HepG2 (cell line): Measurements from ENCODE around the gene GSTT2B. TPM values are rescaled to one million over a fixed set of nuclear protein-coding genes. Genes with fewer than 3 reads are reported as not detected.

Experiments used
- ARHGAP35 ChIP-seq: sonication (generic); formaldehyde crosslinking; IDR thresholded peaks from 2 replicates; pipeline ENCODE4 v1.9.0; 2022; ENCODE audit warnings: mild to moderate bottlenecking, inconsistent platforms, moderate library complexity, missing genetic modification reagents, borderline replicate concordance
- ATF3 ChIP-seq: sonication (generic); formaldehyde crosslinking; IDR thresholded peaks from 2 replicates; pipeline ENCODE4 v1.4.0; 2020; ENCODE audit warnings: missing genetic modification reagents
- BCLAF1 ChIP-seq: fragments of 450-650 bp; IDR thresholded peaks from 2 replicates; pipeline ENCODE4 v1.6.1; 2017; ENCODE audit warnings: mild to moderate bottlenecking
- FOXA1 ChIP-seq, 2 experiments: fragments of 450-650 bp in 1 of 2; sonication (generic) in 1 of 2; formaldehyde crosslinking in 1 of 2; IDR thresholded peaks; 2 replicates each; pipeline versions ENCODE4 v1.4.0 to v1.6.1; 2016 to 2020; ENCODE audit warnings: missing genetic modification reagents in 1 of 2
- RBM22 ChIP-seq: fragments of 200-400 bp; formaldehyde crosslinking; optimal IDR thresholded peaks from 2 replicates; pipeline ENCODE3; 2017; ENCODE audit warnings: mild to moderate bottlenecking, low read length, moderate library complexity
- ZNF234 ChIP-seq: sonication (generic); formaldehyde crosslinking; conservative IDR thresholded peaks from 2 replicates; pipeline ENCODE4 v1.5.1; 2020; ENCODE audit warnings: mild to moderate bottlenecking, missing genetic modification reagents
- ZNF343 ChIP-seq: sonication (generic); formaldehyde crosslinking; IDR thresholded peaks from 2 replicates; pipeline ENCODE4 v1.4.0; 2020; ENCODE audit warnings: mild to moderate bottlenecking, missing genetic modification reagents
- ZNF558 ChIP-seq: sonication (generic); formaldehyde crosslinking; IDR thresholded peaks from 2 replicates; pipeline ENCODE4 v1.9.0; 2022; ENCODE audit warnings: mild to moderate bottlenecking, missing genetic modification reagents, borderline replicate concordance
- ZNF598 ChIP-seq: sonication (generic); formaldehyde crosslinking; IDR thresholded peaks from 2 replicates; pipeline ENCODE4 v1.5.1; 2020; ENCODE audit warnings: mild to moderate bottlenecking, missing genetic modification reagents, borderline replicate concordance
- ZNF816 ChIP-seq: sonication (generic); formaldehyde crosslinking; IDR thresholded peaks from 2 replicates; pipeline ENCODE4 v1.8.0; 2022; ENCODE audit warnings: missing genetic modification reagents, mild to moderate bottlenecking, borderline replicate concordance
- polyA plus RNA-seq, 8 experiments: library from polyadenylated mRNA; depleted of rRNA in 3 of 8; stranded (reverse) in 7 of 8; unstranded in 1 of 8; fragments of >200 nt; fragmentation: Illumina TruSeq in 4 of 8; extraction: Trizol in 4 of 8; gene quantifications; 2 replicates each; pipeline versions ENCODE4 v1.2.1 to v1.2.3, GENCODE V29; 2011 to 2016; ENCODE audit warnings: low read depth in 4 of 8, missing spikeins in 1 of 8, mixed read lengths in 1 of 8; ENCODE audit not compliant: insufficient read depth in 1 of 8
- total RNA-seq, 5 experiments: library from RNA; depleted of rRNA; stranded (reverse); fragments of >200 nt; fragmentation: Illumina TruSeq; extraction: Trizol; gene quantifications; 2 replicates each; pipeline ENCODE4 v1.2.3, GENCODE V29; 2016; ENCODE audit warnings: low read depth in 1 of 5

GSTT2B gene
- total and polyA plus RNA-seq, 2 of the 13 experiments (the other 11 are each of a cell fraction or from before 2014, with no cell fraction given): 1.5 to 3.9 TPM

GRCh38 chr22:24006207-24006913 lies 45.4 kb upstream of the GSTT2B start (continued):
- no peak for TF ChIP-seq ATF3 (CRISPR knock-in tag)
- TF ChIP-seq ZNF816 (CRISPR knock-in tag): no peak
- no peak for TF ChIP-seq ARHGAP35
- no peak for TF ChIP-seq ZNF343 (CRISPR knock-in tag)
- TF ChIP-seq ZNF558 (CRISPR knock-in tag): no peak
- no peak for TF ChIP-seq FOXA1 (IDR thresholded peaks at IDR 0.05)
- TF ChIP-seq FOXA1 (CRISPR knock-in tag; IDR thresholded peaks at IDR 0.05): no peak
- no peak for TF ChIP-seq ZNF598 (CRISPR knock-in tag)
- TF ChIP-seq ZNF234 (CRISPR knock-in tag): no peak
- TF ChIP-seq RBM22: no peak
- no peak for TF ChIP-seq BCLAF1
